GM18873 (cell line): Measurements from ENCODE around the gene CACNB2.

ENCODE experiments used
- ATAC-seq: cut with Tn5 transposase; IDR thresholded peaks from one replicate; pipeline ENCODE4 v1.9.1; 2021; ENCODE audit warnings: mild to moderate bottlenecking, moderate library complexity, moderate number of reproducible peaks; ENCODE audit not compliant: unreplicated experiment, low FRiP score

Gene CACNB2

DNA sequence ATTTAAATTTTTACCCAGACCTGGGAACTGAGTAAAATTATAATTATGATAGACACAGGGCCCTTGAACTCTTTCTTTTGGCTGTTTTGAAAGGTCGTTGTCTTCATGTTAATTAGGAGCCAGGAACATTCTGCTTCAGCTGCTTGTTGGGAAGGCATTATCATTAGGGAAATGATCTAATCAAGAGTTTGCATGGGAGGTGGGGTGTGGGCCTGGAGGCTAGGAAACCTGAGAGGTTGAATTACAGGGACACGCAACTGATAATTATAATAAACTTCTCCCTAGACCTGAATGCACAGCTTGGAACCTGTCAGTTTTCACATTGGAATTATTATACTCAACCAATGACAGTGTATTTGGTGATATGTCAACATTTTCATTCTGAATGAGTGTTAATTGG is 237.7 kb downstream of the CACNB2 start:
- no peak for ATAC-seq

DNA sequence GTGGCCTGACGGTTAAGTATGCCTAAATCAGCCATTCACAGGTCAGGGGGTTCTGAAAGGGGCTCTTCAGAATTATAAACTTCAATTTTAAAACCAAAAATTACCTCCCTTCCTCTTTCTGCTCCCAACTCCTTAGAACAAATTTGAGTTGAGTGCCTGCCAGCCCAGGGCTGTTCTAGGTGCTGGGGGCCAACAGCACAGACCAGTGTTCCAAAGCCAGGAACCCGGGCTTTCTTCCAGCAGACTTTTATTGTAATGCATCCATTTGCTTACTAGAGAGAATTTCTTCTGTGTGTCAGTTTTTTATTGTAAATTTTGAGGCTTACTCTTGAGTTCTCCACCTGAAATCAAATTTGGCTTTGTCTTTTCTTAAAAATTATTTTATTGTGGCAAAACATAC is 238.5 kb downstream of the CACNB2 start:
- no peak for ATAC-seq

DNA sequence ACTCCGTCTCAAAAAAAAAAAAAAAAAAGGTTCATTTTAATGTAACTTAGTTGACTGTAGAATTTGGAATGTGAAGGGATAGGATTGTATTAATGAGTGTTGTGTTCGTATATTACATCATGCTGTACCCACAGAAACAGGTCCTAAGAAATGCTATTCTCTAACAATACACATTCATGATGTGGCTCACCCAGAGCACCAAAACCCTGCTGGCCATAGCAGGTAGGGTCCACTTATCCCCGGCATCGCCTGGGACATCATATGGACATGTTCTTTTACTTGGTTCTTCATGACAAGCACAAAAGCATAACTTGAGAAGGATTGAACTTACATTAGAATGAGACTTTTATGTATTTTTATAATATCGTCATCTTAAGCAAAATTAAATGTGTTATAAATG is 241.5 kb downstream of the CACNB2 start:
- ATAC-seq = no peak

DNA sequence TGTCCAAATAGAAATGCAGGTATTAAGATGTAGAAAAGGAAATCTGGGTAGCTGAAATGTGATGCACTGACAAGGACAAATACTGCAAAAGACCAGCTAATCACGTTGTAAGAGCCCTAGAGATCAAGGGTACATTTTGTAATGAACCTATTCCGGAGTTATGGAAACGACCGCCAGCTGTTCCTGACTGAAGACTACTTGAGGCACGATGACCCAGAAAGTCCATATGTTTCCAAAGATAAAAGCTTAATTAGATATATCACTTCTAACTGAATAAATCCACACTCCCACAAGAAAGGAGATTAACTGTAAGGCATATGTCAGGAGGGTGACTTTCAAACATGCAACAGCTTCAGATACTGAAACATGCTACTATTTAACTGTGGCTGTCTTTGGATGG is 257.7 kb downstream of the CACNB2 start:
- ATAC-seq = no peak

DNA sequence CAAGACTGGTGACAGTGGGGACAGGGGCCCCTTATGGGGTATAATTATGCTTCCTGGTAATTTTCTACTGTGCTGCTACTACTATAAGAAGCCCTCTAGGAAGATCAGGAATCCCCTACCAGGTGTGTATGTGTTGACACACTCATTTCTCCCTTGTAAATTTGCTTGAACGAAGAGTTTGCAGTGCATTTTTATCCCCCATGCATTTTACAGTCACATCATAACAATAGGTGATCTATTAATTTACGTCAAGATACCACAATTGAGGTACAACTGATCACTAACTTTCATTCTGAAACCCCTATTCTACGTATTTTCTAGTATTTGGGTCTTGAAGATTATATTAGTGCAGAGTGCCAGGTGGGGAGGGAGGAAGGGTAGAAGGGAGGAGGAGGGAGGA is 258.9 kb downstream of the CACNB2 start:
- peak; percentile 74 for ATAC-seq

DNA sequence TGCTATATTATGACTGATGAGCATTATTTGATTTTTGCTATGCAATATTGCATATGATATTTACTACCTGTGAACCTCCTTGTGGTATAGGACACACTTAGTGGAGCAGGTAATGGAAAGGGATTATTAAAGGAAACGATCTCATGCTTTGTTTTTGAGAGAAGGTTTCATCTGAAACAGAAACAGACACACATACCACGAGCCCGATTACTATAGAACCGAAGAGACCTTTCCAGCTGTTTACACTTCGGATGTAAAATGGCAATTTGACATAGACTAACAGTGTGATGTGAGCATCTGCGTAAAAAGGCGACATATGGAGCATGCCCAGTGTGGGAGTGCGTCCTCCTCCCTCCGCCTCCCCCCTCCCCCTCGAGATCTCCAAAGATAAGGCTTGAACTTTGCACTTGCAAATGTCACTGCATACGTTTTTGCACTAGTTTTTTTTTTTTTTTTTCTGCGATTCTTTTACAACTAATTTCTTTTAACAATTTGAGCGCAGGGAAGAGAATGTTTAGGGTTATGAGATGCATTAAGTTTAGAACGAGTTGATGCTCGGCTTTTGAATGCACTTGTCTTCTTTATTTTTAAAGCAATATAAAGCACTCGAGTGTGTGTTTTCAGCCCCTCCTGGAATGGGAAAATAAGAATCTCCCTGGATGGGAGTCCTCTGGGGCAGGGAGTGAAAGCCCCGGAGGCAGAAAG is 260.1 kb downstream of the CACNB2 start:
- peak; percentile 68 for ATAC-seq

DNA sequence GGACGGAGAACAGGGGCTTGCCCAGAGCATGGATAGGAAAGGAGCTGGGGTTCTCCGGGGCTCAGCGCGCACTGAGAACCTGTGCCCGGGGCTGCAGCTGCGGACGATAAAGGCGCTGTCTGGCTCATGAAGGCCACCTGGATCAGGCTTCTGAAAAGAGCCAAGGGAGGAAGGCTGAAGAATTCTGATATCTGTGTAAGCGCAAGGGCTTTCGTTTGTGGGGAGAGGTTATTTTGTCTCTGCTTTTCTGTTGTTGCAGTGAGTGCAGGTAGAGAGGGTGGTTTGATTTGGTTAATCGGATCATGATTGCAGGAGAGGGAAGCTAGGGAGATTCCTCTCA is 260.7 kb downstream of the CACNB2 start:
- ATAC-seq = no peak

DNA sequence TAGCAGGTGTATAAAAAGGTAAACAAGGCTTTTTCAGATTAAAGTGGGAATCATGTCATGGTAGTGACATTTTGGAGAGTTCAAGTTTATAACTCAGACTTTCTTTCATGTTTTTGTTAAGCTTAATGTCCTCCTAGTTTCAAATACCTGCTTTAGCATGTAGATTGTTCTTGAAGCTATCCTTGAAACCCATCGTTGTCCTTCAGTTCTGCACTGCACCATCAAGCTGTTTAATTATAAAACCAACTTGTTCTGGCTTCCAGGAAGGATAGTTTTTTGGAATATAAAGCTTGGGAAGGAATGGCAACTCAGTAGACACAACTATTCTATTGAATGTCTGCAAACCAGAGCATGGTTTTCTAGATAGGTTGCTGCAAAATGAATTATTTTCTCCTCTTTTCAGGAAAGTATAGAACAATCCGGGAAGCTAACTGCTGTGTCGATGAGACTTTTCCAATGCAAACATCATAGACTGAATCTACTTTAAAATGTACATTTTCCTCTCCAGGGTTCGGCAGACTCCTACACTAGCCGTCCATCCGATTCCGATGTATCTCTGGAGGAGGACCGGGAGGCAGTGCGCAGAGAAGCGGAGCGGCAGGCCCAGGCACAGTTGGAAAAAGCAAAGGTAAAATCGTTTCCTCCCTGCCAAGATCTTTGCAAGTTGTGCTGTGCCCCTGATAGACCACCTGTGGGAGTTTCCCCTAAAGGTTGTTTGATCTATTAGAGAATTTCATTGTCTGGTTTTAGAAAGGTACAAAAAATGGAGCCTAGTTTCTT is 261.4 kb downstream of the CACNB2 start:
- ATAC-seq = no peak

DNA sequence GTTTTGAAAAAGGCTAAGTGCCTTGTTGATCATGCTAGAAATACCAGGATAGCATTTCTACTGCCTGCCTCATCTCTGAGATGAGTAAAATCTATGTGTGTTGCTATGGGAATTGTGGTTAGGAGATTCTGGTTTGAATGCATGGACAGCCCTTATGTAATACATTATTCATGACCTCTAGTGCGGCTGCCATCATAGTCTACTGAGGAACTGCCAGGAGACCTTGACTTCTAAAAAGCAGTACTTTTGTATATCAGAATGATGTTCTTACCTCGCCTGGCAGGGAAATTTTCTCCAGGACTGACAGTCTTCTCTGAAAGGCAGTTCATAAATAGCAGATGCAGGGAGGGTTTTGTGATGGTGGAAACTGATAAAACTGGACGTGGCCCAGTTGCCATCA is 262.6 kb downstream of the CACNB2 start:
- ATAC-seq = no peak

DNA sequence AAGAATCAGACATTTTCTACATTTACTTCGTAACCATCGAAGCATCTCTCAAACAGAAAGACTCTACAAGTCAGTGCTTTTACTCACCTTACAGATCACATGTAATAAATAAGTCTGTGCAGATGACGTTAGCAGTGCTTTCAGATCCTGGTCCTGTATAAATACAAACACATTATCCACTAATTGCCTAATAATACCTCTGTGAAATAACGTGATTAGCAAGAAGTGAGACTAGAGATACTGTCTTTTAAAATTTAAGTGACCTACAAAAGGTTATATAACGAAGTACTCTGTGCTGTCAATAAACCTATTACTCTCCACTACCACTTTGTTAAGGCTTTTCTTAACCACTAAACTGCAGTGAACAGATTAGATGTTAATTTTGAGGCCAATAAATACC is 264.3 kb downstream of the CACNB2 start:
- ATAC-seq = no peak

DNA sequence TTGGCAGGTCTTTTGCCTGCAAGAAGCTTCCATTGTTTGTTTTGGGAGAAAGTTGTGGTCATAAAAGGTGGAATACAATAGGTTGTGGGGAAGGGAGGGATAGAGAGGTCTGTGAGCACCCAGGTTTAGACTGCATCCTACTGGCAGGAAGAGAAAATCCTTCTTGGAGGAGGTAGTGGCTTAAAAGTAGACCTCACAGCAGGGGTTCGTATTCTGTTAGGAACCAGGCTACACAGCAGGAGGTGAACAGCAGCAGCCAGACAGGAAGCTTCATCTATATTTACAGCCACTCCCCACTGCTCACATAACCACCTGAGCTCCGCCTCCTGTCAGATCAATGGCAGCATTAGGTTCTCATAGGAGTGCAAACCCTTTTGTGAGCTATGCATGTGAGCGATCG is 265.9 kb downstream of the CACNB2 start:
- ATAC-seq = no peak

DNA sequence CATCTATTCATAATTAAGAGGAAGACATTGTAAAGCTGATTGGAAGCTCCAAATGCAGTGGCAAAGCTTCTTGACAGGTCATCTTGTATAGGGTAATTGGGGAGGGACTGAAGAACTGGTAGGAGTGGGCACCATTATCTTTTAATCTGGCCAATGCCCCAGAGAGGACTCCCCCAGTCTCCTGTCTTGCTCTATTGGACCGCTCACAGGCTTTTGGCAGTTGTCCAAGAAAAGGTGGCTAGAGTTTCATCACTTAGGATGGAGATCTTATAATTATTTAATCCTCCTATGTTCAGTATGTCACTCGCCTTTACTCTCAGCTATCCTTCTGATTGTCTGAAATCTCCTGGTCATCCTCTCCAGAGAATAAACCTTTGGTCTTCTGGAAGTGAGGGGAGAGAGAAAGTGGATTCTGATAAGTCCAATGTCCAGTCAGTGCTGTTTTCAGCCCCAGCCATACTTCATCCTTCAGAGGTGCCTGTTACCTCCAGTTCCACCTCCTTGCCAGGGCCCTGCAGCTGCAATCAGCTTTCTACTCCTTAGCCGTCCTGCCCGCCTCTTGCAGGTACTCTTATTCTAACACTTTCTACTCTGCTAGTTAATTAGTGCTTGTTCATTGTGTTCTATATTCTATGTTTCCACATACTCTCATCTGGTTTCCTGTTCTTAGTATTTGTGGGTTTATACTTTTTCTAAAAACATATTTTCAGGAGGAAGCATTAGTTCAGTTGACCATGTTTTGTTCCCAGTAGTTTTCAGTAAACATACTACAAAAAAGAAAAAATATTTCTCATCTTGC is 269.6 kb downstream of the CACNB2 start:
- ATAC-seq = no peak

DNA sequence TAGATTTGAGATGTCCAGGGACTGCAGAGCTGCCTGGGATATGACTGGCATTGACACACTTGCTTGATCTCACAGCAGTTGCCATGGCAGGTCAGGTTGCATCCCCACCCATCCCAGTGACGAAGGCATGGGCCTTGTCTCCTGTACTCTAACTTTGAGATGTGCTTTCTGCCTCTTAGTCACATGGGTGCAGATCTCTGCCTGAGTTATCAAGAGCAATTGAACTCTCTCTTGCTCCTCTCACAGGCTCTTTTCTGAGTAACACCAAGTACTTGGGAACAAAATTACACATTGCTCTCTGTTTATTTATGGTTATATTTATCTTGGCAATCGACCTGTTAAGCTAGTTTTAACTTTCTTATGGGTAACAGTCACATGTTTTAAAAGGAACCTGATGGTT is 273.8 kb downstream of the CACNB2 start:
- ATAC-seq = no peak

DNA sequence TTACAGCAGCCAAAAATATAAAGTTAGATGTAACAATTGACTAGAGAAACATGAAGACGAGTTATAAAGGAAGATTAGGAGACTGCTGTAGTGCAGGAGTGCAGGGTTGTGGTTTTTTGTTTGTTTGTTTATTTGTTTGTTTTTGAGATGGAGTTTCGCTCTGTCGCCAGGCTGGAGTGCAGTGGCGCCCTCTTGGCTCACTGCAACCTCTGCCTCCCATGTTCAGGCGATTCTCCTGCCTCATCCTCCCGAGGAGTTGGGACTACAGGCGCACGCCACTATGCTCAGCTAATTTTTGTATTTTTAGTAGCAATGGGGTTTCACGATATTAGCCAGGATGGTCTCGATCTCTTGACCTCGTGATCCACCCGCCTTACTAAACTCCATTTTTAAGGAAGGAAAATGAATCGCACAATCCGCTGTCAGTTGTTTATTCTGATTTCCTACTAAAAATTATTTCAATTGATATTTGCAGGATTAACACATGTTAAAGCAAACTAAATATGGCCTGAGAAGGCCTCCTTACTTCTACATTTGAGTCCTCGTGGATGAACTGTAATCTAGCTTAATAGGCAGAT is 277.8 kb downstream of the CACNB2 start:
- no peak for ATAC-seq

DNA sequence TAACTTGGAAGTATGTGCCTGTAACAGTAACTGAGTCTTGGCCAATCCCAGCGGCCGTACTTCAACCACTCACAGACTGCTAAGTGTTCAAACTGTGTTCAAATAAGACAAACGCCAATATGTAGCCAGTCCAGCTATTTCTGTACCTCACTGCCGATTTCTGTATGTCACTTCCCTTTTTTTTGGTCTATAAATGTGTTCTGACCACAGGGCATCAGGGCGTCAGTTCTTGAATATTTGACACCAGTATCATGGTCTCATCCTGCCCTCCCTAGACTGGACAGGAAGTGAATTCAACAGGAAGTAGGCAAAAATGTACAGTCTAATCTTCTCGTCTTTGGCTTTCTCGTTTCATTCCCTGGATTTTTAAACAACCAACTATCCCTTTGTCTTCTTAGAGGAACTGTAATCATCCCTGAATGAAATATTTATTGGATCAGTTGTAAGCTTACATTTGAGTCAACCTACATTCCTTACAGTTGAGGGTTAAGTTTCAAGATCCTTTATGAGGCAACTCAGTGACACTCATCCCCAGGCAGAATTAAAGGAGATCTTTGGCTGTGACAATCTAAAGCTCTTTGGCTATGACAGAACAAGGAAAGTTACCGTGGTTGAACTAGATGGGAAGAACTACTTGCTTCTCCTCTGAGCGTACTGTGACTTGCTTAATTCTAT is 278.5 kb downstream of the CACNB2 start:
- peak; percentile 59 for ATAC-seq

DNA sequence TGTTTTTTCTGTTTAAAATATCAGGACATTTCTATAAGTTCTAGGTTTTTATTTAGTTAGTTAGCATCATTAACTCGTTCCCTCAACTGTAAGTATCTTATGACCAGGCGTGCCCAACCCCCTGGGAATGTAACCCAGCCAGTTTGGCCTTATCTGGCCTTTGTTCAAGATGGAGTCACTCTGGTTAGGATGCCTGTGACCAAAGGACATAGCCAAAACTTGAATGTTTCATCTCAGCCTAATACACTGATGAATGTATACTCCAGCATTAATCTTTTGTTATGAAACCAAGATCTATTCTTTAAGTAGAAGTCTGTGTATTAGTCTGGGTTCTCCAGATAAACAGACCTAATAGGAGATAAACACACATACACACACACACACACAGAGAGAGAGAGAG is 279.7 kb downstream of the CACNB2 start:
- ATAC-seq = no peak

DNA sequence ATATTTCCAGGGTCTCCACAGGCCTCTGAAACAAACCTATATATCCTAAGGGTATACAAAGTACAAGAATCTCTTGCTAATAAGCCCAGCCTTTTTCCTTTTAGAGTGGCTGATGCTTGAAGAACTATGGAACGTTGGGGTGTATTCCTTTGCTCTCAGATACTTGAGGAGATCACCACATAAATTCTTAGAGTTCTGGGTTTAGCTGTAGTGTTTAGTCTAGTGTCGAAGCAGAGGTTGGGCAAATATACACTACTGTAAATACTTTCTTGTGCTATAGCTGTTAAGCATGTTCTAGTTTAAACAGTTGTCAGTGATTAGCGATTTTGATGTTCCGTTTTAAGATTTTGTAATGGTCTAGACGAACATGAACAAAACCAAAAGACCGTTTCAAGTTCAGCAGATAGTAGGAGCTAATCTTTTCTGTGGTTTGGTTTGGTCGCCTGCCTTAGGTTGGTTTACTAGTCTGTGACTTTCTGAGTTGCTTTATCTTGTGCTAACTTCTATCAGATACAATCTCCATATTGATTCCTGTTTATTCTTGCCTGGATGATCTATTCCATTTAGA is 281.6 kb downstream of the CACNB2 start:
- ATAC-seq = no peak

DNA sequence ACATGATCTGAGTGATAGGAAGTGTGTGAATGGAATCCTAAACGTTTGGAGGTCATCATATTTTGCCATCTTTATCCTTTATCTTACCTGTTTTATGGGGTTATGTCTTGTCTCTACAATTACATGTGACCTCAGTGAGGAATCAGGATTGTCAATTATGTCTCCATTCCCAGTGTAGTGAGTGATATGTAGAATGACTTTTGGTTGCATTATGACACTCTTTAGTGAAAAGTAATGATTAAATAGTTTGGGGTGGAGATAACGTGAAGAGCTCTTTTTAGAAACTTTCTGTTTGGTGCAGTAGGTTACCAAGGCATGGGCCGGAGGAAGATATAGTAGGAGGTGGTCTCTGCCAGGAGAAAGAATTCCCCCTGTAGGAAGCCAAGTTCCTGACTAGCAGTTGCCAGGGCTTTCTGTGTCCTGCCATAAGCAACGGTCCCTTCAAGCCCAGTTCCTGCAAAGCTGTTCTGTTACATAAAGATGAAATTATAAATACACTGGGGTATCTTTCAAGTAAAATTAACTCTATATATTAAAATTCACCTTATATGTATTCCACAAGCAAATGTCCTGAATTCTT is 282.9 kb downstream of the CACNB2 start:
- peak; percentile 53 for ATAC-seq

DNA sequence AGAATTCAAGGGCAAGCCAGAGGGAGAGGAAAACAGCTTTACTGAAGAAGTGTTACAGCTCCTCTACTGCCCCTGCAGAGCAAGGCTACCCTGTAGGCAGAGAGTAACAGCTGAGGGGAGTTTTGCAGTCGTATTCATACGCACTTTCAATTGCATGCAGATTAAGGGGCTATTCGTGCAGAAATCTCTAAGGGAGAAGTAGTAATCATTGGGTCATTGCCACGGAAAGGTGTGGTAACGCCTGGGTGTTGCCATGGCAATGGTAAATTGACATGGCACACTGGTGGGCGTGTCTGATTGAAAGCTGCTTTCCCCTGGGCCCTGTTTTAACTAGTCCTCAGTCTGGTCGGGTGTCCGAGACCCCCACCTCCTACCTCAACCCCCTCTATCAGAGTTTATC is 284.0 kb downstream of the CACNB2 start:
- ATAC-seq = no peak

DNA sequence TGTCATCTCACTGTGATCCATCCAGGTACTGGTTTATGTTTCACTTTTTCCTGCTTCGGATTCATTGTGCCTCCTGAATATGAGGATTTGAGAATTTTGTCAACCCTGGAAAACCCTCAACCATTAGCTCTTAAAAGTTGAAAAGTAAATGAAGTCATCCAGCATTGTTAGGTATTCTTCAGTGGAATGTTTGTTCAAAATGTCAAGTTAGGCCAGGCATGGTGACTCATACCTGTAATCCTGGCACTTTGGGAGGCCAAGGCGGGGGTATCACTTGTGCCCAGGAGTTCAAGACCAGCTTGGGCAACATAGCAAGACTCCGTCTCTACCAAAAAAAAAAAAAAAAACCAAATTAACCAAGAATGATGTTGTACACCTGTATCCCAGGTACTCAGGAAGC is 289.1 kb downstream of the CACNB2 start:
- ATAC-seq = no peak
